Upper lobe of right lung (tissue), 1 donor: Measurements from ENCODE around the gene DDX3Y. TPM values are rescaled to one million over a fixed set of nuclear protein-coding genes. Genes with fewer than 3 reads are reported as not detected.

Experiments used
- ATAC-seq: fragments of 200-7000 bp; cut with Tn5 transposase; one replicate; pipeline ENCODE4 v1.9.1; 2020; ENCODE audit warnings: mild to moderate bottlenecking, moderate library complexity
- DNase-seq: peaks from one replicate; pipeline ENCODE4 v3.0.0-alpha.2; 2020
- H3K27ac ChIP-seq: fragments of 200-600 bp; one replicate; pipeline ENCODE4 v1.8.0; 2022
- H3K27me3 ChIP-seq: fragments of 200-600 bp; one replicate; pipeline ENCODE4 v1.8.0; 2022; ENCODE audit warnings: mild to moderate bottlenecking
- H3K36me3 ChIP-seq: fragments of 200-600 bp; one replicate; pipeline ENCODE4 v1.8.0; 2022
- H3K4me1 ChIP-seq: fragments of 200-600 bp; one replicate; pipeline ENCODE4 v1.8.0; 2022
- H3K4me3 ChIP-seq: fragments of 200-600 bp; one replicate; pipeline ENCODE4 v1.8.0; 2022; ENCODE audit warnings: mild to moderate bottlenecking
- H3K9me3 ChIP-seq: fragments of 200-600 bp; one replicate; pipeline ENCODE4 v1.8.0; 2022
- intact Hi-C: fragments of 100-400 bp; cut with DNase I; formaldehyde crosslinking; loops from one replicate; pipeline ENCODE4 v1.11.0; 2022
- total RNA-seq: library from RNA; stranded (reverse); fragmentation: NEBNext Ultra II Directional; extraction: Animal tissue kit (Norgen Biotek cat#: 25700); gene quantifications from one replicate; pipeline ENCODE4 v1.2.1, GENCODE V29; 2021
- TF ChIP-seq, protein P1 (sequence below): fragments of 200-600 bp; IDR thresholded peaks from one replicate; pipeline ENCODE4 v1.8.0; 2022; ENCODE audit warnings: antibody characterized with exemption
- donor health status: DM: no; HTN: yes; CAD: no; lungs with severe emphysema.

Gene DDX3Y
- total RNA-seq, 1 donor from 2014 or later = 62.4 TPM

- ATAC-seq = peak; percentile 86
- DNase-seq = peak; percentile 71
- H3K27ac ChIP-seq = peak overlapping the region; percentile 97
Measured at GRCh38 chrY:12905517-12905872, 827 bp downstream of the DDX3Y start.

GRCh38 chrY:12905895-12906294 lies 1.2 kb downstream of the DDX3Y start:
- no peak for ATAC-seq
- H3K27ac ChIP-seq = peak overlapping the region; percentile 97

More at GRCh38 chrY:12905517-12905872, 827 bp downstream of the DDX3Y start:
- Histone ChIP-seq H3K36me3 (no peaks in the 10 kb centered on the region), H3K4me1 (no peaks in the 10 kb centered on the region), H3K9me3 (no peaks in the 10 kb centered on the region), H3K27me3 (no peaks in the 10 kb centered on the region), H3K4me3 (peak overlapping the region; percentile 72)
- intact Hi-C loops = no loop called here
- TF ChIP-seq, protein P1, sequence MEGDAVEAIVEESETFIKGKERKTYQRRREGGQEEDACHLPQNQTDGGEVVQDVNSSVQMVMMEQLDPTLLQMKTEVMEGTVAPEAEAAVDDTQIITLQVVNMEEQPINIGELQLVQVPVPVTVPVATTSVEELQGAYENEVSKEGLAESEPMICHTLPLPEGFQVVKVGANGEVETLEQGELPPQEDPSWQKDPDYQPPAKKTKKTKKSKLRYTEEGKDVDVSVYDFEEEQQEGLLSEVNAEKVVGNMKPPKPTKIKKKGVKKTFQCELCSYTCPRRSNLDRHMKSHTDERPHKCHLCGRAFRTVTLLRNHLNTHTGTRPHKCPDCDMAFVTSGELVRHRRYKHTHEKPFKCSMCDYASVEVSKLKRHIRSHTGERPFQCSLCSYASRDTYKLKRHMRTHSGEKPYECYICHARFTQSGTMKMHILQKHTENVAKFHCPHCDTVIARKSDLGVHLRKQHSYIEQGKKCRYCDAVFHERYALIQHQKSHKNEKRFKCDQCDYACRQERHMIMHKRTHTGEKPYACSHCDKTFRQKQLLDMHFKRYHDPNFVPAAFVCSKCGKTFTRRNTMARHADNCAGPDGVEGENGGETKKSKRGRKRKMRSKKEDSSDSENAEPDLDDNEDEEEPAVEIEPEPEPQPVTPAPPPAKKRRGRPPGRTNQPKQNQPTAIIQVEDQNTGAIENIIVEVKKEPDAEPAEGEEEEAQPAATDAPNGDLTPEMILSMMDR = no peak

GRCh38 chrY:12913541-12913940 lies 8.9 kb downstream of the DDX3Y start:
- Histone ChIP-seq H3K27me3 (no peaks in the 10 kb centered on the region), H3K27ac (no peak overlapping the region), H3K4me1 (no peaks in the 10 kb centered on the region), H3K36me3 (peaks cover 64% of the 10 kb centered on the region), H3K4me3 (no peak overlapping the region), H3K9me3 (no peaks in the 10 kb centered on the region)
- intact Hi-C loops = no loop called here
- DNase-seq (no peak), ATAC-seq (no peak)
- TF ChIP-seq, protein P1 = no peak

More at GRCh38 chrY:12905895-12906294, 1.2 kb downstream of the DDX3Y start:
- DNase-seq = no peak
- H3K4me1 ChIP-seq = no peaks in the 10 kb centered on the region
- H3K4me3 ChIP-seq = peak overlapping the region; percentile 72
- intact Hi-C loops = no loop called here
- TF ChIP-seq, protein P1 = no peak
- H3K27me3 ChIP-seq = no peaks in the 10 kb centered on the region
- H3K9me3 ChIP-seq = no peaks in the 10 kb centered on the region
- H3K36me3 ChIP-seq = no peaks in the 10 kb centered on the region

- no peak overlapping the region for H3K4me3 ChIP-seq
- no peaks in the 10 kb centered on the region for H3K9me3 ChIP-seq
- no peak for ATAC-seq
- intact Hi-C loops = no loop called here
- no peaks in the 10 kb centered on the region for H3K27me3 ChIP-seq
- no peaks in the 10 kb centered on the region for H3K36me3 ChIP-seq
- H3K27ac ChIP-seq = no peak overlapping the region
- TF ChIP-seq, protein P1 = no peak
- H3K4me1 ChIP-seq = no peaks in the 10 kb centered on the region
- no peak for DNase-seq
Measured at GRCh38 chrY:12928043-12928442, 23.4 kb downstream of the DDX3Y start.

GRCh38 chrY:12941725-12942687 lies 37.3 kb downstream of the DDX3Y start:
- ATAC-seq (no peak), DNase-seq (no peak)
- intact Hi-C loops = no loop called here
- H3K4me3 ChIP-seq = no peak overlapping the region
- no peaks in the 10 kb centered on the region for H3K9me3 ChIP-seq
- H3K36me3 ChIP-seq = no peaks in the 10 kb centered on the region
- no peak overlapping the region for H3K27ac ChIP-seq
- TF ChIP-seq, protein P1 = no peak
- H3K27me3 ChIP-seq = no peaks in the 10 kb centered on the region
- H3K4me1 ChIP-seq = no peaks in the 10 kb centered on the region

Other genes with a start within 250 kb of the DDX3Y start
- 19.9 TPM for gene USP9Y, start 203.6 kb upstream of the DDX3Y start, total RNA-seq